SJCRH30 (cell line): Measurements from ENCODE around the gene ILKAP. TPM values are rescaled to one million over a fixed set of nuclear protein-coding genes. Genes with fewer than 3 reads are reported as not detected.
A peak's percentile ranks its signal among the peaks of the same experiment; 100 is the strongest.

Experiments
- DNase-seq, 2 experiments: peaks; one replicate each; pipeline ENCODE4 v3.0.0-alpha.2; 2015 to 2020
- H3K27ac ChIP-seq: fragments of 250-450 bp; sonication (Bioruptor Pico); 2 replicates; pipeline ENCODE4 v1.5.1; 2020; ENCODE audit warnings: mild to moderate bottlenecking, moderate library complexity
- H3K27me3 ChIP-seq: fragments of 250-450 bp; sonication (Bioruptor Pico); 2 replicates; pipeline ENCODE4 v1.5.1; 2020; ENCODE audit warnings: mild to moderate bottlenecking, moderate library complexity
- H3K36me3 ChIP-seq: fragments of 250-450 bp; sonication (Bioruptor Pico); 2 replicates; pipeline ENCODE4 v1.5.1; 2020; ENCODE audit warnings: mild to moderate bottlenecking, moderate library complexity
- H3K4me1 ChIP-seq: fragments of 250-450 bp; sonication (Bioruptor Pico); 2 replicates; pipeline ENCODE4 v1.5.1; 2020; ENCODE audit warnings: mild to moderate bottlenecking, moderate library complexity
- H3K4me3 ChIP-seq: fragments of 250-450 bp; sonication (Bioruptor Pico); 2 replicates; pipeline ENCODE4 v1.5.1; 2020; ENCODE audit warnings: mild to moderate bottlenecking, moderate library complexity
- H3K9me3 ChIP-seq: fragments of 250-450 bp; sonication (Bioruptor Pico); replicated peaks from 2 replicates; pipeline ENCODE4 v1.5.1; 2020; ENCODE audit warnings: mild to moderate bottlenecking, moderate library complexity
- total RNA-seq: library from RNA; depleted of rRNA; stranded (reverse); fragments of >200 nt; shearing (Covaris generic); gene quantifications from 2 replicates; pipeline ENCODE4 v1.2.3, GENCODE V29; 2014

The ILKAP gene
- total RNA-seq, 1 experiment from 2014 or later: 71.1 TPM

GRCh38 chr2:238128534-238129001 is 74.9 kb downstream of the ILKAP start:
- H3K36me3 ChIP-seq: no peaks in the 10 kb centered on the region
- peaks cover 11% of the 10 kb centered on the region for H3K4me1 ChIP-seq
- H3K27ac ChIP-seq: no peak overlapping the region
- no peaks in the 10 kb centered on the region; the same call in 1 of the 2 replicates for H3K27me3 ChIP-seq
- 0 out of 2 replicates have a peak, but pooled peaks cover 4% of the 10 kb centered on the region for H3K9me3 ChIP-seq
- no peak for DNase-seq
- H3K4me3 ChIP-seq: no peak overlapping the region

- no peaks in the 10 kb centered on the region for H3K36me3 ChIP-seq
- H3K4me3 ChIP-seq: no peak overlapping the region
- H3K4me1 ChIP-seq: peaks cover 11% of the 10 kb centered on the region
- 0 out of 2 replicates have a peak, but pooled peaks cover 4% of the 10 kb centered on the region for H3K9me3 ChIP-seq
- DNase-seq: no peak
- H3K27me3 ChIP-seq: no peaks in the 10 kb centered on the region; the same call in 1 of the 2 replicates
- no peak overlapping the region for H3K27ac ChIP-seq
Measured at GRCh38 chr2:238128061-238128440, 75.4 kb downstream of the ILKAP start.

GRCh38 chr2:238127165-238128060 is 76.1 kb downstream of the ILKAP start:
- no peak overlapping the region for H3K27ac ChIP-seq
- no peaks in the 10 kb centered on the region for H3K36me3 ChIP-seq
- H3K9me3 ChIP-seq: 0 out of 2 replicates have a peak, but pooled peaks cover 4% of the 10 kb centered on the region
- H3K27me3 ChIP-seq: no peaks in the 10 kb centered on the region
- peak; percentile 72 to 76 for DNase-seq
- H3K4me1 ChIP-seq: peaks cover 12% of the 10 kb centered on the region
- peak overlapping the region; percentile 44 for H3K4me3 ChIP-seq

- no peak overlapping the region for H3K27ac ChIP-seq
Measured at GRCh38 chr2:238126775-238127164, 76.7 kb downstream of the ILKAP start.

GRCh38 chr2:238126338-238126737 is 77.2 kb downstream of the ILKAP start:
- Histone ChIP-seq H3K27me3 (no peaks in the 10 kb centered on the region), H3K4me1 (peaks cover 12% of the 10 kb centered on the region), H3K4me3 (no peak overlapping the region), H3K36me3 (no peaks in the 10 kb centered on the region), H3K9me3 (0 out of 2 replicates have a peak, but pooled peaks cover 4% of the 10 kb centered on the region), H3K27ac (no peak overlapping the region)
- no peak for DNase-seq

More at GRCh38 chr2:238126775-238127164, 76.7 kb downstream of the ILKAP start:
- DNase-seq: no peak
- Histone ChIP-seq H3K9me3 (0 out of 2 replicates have a peak, but pooled peaks cover 4% of the 10 kb centered on the region), H3K27me3 (no peaks in the 10 kb centered on the region), H3K4me1 (peaks cover 12% of the 10 kb centered on the region), H3K4me3 (peak overlapping the region; percentile 44), H3K36me3 (no peaks in the 10 kb centered on the region)

GRCh38 chr2:238125127-238125885 is 78.2 kb downstream of the ILKAP start:
- Histone ChIP-seq H3K4me3 (no peak overlapping the region), H3K27ac (no peak overlapping the region), H3K36me3 (no peaks in the 10 kb centered on the region), H3K9me3 (0 out of 2 replicates have a peak, but pooled peaks cover 4% of the 10 kb centered on the region), H3K27me3 (no peaks in the 10 kb centered on the region), H3K4me1 (peaks cover 13% of the 10 kb centered on the region)
- no peak for DNase-seq

- Histone ChIP-seq H3K27ac (no peak overlapping the region), H3K9me3 (0 out of 2 replicates have a peak, but pooled peaks cover 4% of the 10 kb centered on the region), H3K4me3 (no peak overlapping the region), H3K36me3 (no peaks in the 10 kb centered on the region), H3K4me1 (peaks cover 16% of the 10 kb centered on the region), H3K27me3 (no peaks in the 10 kb centered on the region)
- DNase-seq: no peak
Measured at GRCh38 chr2:238124488-238125126, 78.9 kb downstream of the ILKAP start.

GRCh38 chr2:238123991-238124470 is 79.5 kb downstream of the ILKAP start:
- H3K36me3 ChIP-seq: no peaks in the 10 kb centered on the region
- peaks cover 16% of the 10 kb centered on the region for H3K4me1 ChIP-seq
- no peak overlapping the region for H3K27ac ChIP-seq
- no peak for DNase-seq
- no peak overlapping the region for H3K4me3 ChIP-seq
- 0 out of 2 replicates have a peak, but pooled peaks cover 4% of the 10 kb centered on the region for H3K9me3 ChIP-seq
- H3K27me3 ChIP-seq: no peaks in the 10 kb centered on the region

- no peaks in the 10 kb centered on the region for H3K27me3 ChIP-seq
- DNase-seq: peak; percentile 64 to 76
- 0 out of 2 replicates have a peak, but pooled peaks cover 4% of the 10 kb centered on the region for H3K9me3 ChIP-seq
- H3K4me3 ChIP-seq: no peak overlapping the region
- no peaks in the 10 kb centered on the region for H3K36me3 ChIP-seq
- no peak overlapping the region for H3K27ac ChIP-seq
- H3K4me1 ChIP-seq: peaks cover 16% of the 10 kb centered on the region
Measured at GRCh38 chr2:238123218-238123971, 80.1 kb downstream of the ILKAP start.

GRCh38 chr2:238122287-238123217 is 80.9 kb downstream of the ILKAP start:
- no peaks in the 10 kb centered on the region for H3K36me3 ChIP-seq
- H3K27ac ChIP-seq: no peak overlapping the region
- H3K27me3 ChIP-seq: no peaks in the 10 kb centered on the region
- peaks cover 16% of the 10 kb centered on the region for H3K4me1 ChIP-seq
- no peak overlapping the region for H3K4me3 ChIP-seq
- H3K9me3 ChIP-seq: 0 out of 2 replicates have a peak, but pooled peaks cover 4% of the 10 kb centered on the region
- DNase-seq: no peak

GRCh38 chr2:238121511-238122286 is 81.8 kb downstream of the ILKAP start:
- no peaks in the 10 kb centered on the region for H3K36me3 ChIP-seq
- DNase-seq: no peak
- H3K9me3 ChIP-seq: 0 out of 2 replicates have a peak, but pooled peaks cover 4% of the 10 kb centered on the region
- H3K27me3 ChIP-seq: no peaks in the 10 kb centered on the region
- no peak overlapping the region for H3K27ac ChIP-seq
- H3K4me3 ChIP-seq: no peak overlapping the region
- H3K4me1 ChIP-seq: peaks cover 16% of the 10 kb centered on the region
